ENCODE data around the gene KCTD10. TPM values are rescaled to one million over a fixed set of nuclear protein-coding genes. Genes with fewer than 3 reads are reported as not detected.
"Not testable (repeated sequence)": the region's sequence is repeated elsewhere in the genome, so short reads cannot be mapped to it uniquely, and the experiment has no call there.

The KCTD10 gene
- total RNA-seq, 2 experiments from 2014 or later, result 35.7 to 38.8 TPM

GRCh38 chr12:109443794-109444193 lies 33.3 kb downstream of the KCTD10 start:
- ChIA-PET POLR2A (no interaction called here), CTCF (interaction anchor here (1.4 to 2.7 kb wide), 3 partner anchors 11 to 75 kb away, joined by 4 to 15 read pairs (median 5); no protein-coding TSS in a partner anchor)
- DNase-seq (no peak), ATAC-seq (no peak)
- H3K36me3 Mint-ChIP-seq (ENCODE audit: low read depth), result no peaks in the 10 kb centered on the region
- H3K27me3 Mint-ChIP-seq (ENCODE audit: low read depth), result no peaks in the 10 kb centered on the region
- no peaks in the 10 kb centered on the region for H3K9me3 Mint-ChIP-seq (ENCODE audit: insufficient read depth)
- no peak overlapping the region for H3K27ac Mint-ChIP-seq
- H3K4me1 Mint-ChIP-seq (ENCODE audit: low read depth), result no peaks in the 10 kb centered on the region
- no peak overlapping the region for H3K4me3 Mint-ChIP-seq

GRCh38 chr12:109440851-109441490 lies 36.1 kb downstream of the KCTD10 start:
- no peaks in the 10 kb centered on the region for H3K4me1 Mint-ChIP-seq (ENCODE audit: low read depth)
- DNase-seq (no peak), ATAC-seq (no peak)
- ChIA-PET POLR2A (no interaction called here), CTCF (no interaction called here)
- H3K27me3 Mint-ChIP-seq (ENCODE audit: low read depth), result no peaks in the 10 kb centered on the region
- H3K9me3 Mint-ChIP-seq (ENCODE audit: insufficient read depth), result no peaks in the 10 kb centered on the region
- no peak overlapping the region for H3K4me3 Mint-ChIP-seq
- H3K27ac Mint-ChIP-seq, result no peak overlapping the region
- no peaks in the 10 kb centered on the region for H3K36me3 Mint-ChIP-seq (ENCODE audit: low read depth)

DNA sequence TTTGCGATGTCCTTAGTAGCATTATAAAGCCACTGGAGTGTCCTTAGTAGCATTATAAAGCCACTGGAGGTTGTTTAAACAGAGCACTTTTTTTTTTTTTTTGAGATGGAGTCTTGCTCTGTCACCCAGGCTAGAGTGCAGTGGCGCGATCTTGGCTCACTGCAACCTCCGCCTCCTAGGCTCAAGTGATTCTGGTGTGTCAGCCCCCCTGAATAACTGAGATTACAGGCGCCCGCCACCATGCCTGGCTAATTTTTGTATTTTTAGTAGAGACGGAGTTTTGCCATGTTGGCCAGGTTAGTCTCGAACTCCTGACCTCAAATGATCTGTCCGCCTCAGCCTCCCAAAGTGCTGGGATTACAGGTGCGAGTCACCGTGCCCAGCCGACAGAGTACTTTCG lies 37.1 kb downstream of the KCTD10 start:
- H3K4me3 Mint-ChIP-seq; POLR2A ChIA-PET; H3K27me3 Mint-ChIP-seq (ENCODE audit: low read depth); ATAC-seq; H3K36me3 Mint-ChIP-seq (ENCODE audit: low read depth); DNase-seq; CTCF ChIA-PET; H3K9me3 Mint-ChIP-seq (ENCODE audit: insufficient read depth); H3K27ac Mint-ChIP-seq; H3K4me1 Mint-ChIP-seq (ENCODE audit: low read depth): not testable (repeated sequence)

DNA sequence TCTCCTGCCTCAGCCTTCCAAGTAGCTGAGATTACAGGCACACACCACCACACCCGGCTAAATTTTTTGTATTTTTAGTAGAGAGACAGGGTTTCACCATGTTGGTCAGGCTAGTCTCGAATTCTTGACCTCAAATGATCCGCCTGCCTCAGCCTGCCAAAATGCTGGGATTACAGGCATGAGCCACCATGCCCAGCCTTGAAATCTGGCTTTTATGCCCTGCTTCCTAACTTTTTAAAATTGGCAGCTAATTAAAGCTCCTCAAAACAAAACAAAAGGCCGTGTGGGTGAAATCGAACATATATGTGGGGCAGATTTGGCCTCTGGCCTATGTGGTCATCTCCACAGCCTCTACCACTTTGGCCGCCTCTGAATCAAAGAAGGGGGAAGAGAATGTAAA lies 37.9 kb downstream of the KCTD10 start:
- Mint-ChIP-seq H3K9me3 (ENCODE audit: insufficient read depth) (no peaks in the 10 kb centered on the region), H3K27me3 (ENCODE audit: low read depth) (no peaks in the 10 kb centered on the region), H3K36me3 (ENCODE audit: low read depth) (no peaks in the 10 kb centered on the region), H3K4me1 (ENCODE audit: low read depth) (no peaks in the 10 kb centered on the region), H3K27ac (no peak overlapping the region), H3K4me3 (no peak overlapping the region)
- DNase-seq, result no peak
- POLR2A ChIA-PET, result no interaction called here
- CTCF ChIA-PET, result no interaction called here
- ATAC-seq, result no peak

- POLR2A ChIA-PET, result no interaction called here
- Mint-ChIP-seq H3K27ac (no peak overlapping the region), H3K27me3 (ENCODE audit: low read depth) (no peaks in the 10 kb centered on the region), H3K9me3 (ENCODE audit: insufficient read depth) (no peaks in the 10 kb centered on the region), H3K4me3 (no peak overlapping the region), H3K4me1 (ENCODE audit: low read depth) (peaks cover 12% of the 10 kb centered on the region), H3K36me3 (ENCODE audit: low read depth) (no peaks in the 10 kb centered on the region)
- CTCF ChIA-PET, result interaction anchor here (1.7 to 2.1 kb wide), 2 partner anchors 9 to 42 kb away, joined by 4 to 9 read pairs; no protein-coding TSS in a partner anchor
- no peak for DNase-seq
- ATAC-seq, result no peak
These were observed 40.9 kb downstream of the KCTD10 start for GRCh38 chr12:109436188-109436560.

GRCh38 chr12:109435428-109436187 lies 41.5 kb downstream of the KCTD10 start:
- ChIA-PET POLR2A (no interaction called here), CTCF (interaction anchor here (0.9 to 2.1 kb wide), 2 partner anchors 42 to 340 kb away, joined by 3 to 4 read pairs; no protein-coding TSS in a partner anchor)
- Mint-ChIP-seq H3K9me3 (ENCODE audit: insufficient read depth) (no peaks in the 10 kb centered on the region), H3K27me3 (ENCODE audit: low read depth) (no peaks in the 10 kb centered on the region), H3K4me3 (no peak overlapping the region), H3K27ac (no peak overlapping the region), H3K4me1 (ENCODE audit: low read depth) (peaks cover 12% of the 10 kb centered on the region), H3K36me3 (ENCODE audit: low read depth) (no peaks in the 10 kb centered on the region)
- DNase-seq (no peak), ATAC-seq (no peak)

- H3K9me3 Mint-ChIP-seq (ENCODE audit: insufficient read depth), result no peaks in the 10 kb centered on the region
- no peak overlapping the region for H3K27ac Mint-ChIP-seq
- ChIA-PET POLR2A (no interaction called here), CTCF (interaction anchor here (0.7 to 2.4 kb wide), 7 partner anchors 29 to 341 kb away, joined by 3 to 6 read pairs (median 4); partner anchors contain the start of genes KCTD10 and UBE3B)
- H3K4me1 Mint-ChIP-seq (ENCODE audit: low read depth), result peaks cover 12% of the 10 kb centered on the region
- H3K27me3 Mint-ChIP-seq (ENCODE audit: low read depth), result no peaks in the 10 kb centered on the region
- no peak for ATAC-seq
- no peak for DNase-seq
- no peak overlapping the region for H3K4me3 Mint-ChIP-seq
- no peaks in the 10 kb centered on the region for H3K36me3 Mint-ChIP-seq (ENCODE audit: low read depth)
These were observed 42.5 kb downstream of the KCTD10 start for GRCh38 chr12:109434582-109434981.

DNA sequence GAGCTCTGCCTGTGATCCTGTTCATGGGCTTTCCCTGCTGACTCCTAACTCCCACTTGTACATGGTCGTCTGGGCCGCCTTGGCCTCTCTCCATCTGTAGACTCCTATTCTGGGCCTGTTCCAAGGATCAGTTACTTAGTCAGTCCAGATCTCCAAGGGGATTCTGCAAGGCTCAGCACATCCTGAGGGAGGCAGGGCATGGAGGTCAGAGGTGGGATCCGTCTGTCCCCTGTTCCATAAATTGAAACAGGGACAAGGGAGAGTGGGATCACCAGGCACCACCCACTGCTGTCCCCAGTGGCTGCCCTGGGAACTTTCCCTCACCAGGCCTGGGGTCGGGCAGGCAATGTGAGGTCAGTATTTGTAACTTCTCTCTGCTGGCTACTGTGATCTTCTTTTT lies 43.5 kb downstream of the KCTD10 start:
- ChIA-PET POLR2A (no interaction called here), CTCF (interaction anchor here (0.6 to 2.4 kb wide), 38 partner anchors 10 to 412 kb away, joined by 3 to 23 read pairs (median 4); partner anchors contain the start of genes KCTD10 and UBE3B)
- ATAC-seq (peak; percentile 43), DNase-seq (no peak)
- Mint-ChIP-seq H3K4me3 (no peak overlapping the region), H3K9me3 (ENCODE audit: insufficient read depth) (no peaks in the 10 kb centered on the region), H3K27ac (peak overlapping the region; percentile 58), H3K4me1 (ENCODE audit: low read depth) (peaks cover 12% of the 10 kb centered on the region), H3K27me3 (ENCODE audit: low read depth) (no peaks in the 10 kb centered on the region), H3K36me3 (ENCODE audit: low read depth) (no peaks in the 10 kb centered on the region)

DNA sequence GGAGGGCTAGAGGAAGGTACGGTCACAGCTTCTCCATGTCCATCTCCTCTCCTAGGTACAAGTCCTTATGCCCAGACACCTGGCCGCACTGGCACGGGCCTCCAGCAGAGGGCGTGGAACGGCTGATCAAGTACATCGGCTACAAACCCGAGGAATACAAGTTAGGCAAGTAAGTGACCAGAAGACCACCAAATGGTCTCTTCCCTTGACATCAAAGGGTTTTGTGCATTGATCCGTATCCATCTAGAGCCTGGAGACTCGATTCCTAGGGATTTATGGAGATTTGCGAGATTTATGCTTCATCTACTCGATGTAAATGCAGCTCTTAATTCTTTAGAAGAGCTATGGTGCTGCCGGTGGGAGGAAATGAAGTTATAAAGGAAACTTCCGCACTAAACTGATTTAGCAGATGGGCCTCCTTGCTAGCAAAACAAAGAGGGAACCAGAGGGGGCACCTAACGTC lies 44.2 kb downstream of the KCTD10 start:
- H3K4me3 Mint-ChIP-seq, result peak overlapping the region; percentile 16
- no peaks in the 10 kb centered on the region for H3K9me3 Mint-ChIP-seq (ENCODE audit: insufficient read depth)

DNA sequence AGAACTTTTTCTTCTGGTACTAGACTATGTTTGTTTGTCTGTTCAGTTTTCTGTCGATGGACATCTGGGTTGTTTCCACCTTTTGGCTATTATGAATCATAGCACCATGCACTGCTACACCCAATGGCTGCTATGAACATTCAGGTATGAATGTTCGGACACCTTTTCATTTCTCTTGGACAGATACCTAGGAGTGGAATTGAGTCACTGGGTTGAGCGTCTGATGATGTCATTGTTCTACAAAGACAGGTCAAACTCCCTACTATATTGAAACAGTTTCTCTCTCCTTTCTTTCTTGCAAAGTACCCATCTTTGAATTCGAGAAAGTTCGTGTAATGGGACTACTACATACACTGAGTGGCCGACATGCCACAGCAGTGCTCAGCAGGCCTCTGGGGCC lies 44.7 kb downstream of the KCTD10 start:
- Mint-ChIP-seq H3K4me3 (no peak overlapping the region), H3K27me3 (ENCODE audit: low read depth) (no peaks in the 10 kb centered on the region), H3K4me1 (ENCODE audit: low read depth) (peaks cover 12% of the 10 kb centered on the region), H3K9me3 (ENCODE audit: insufficient read depth) (no peaks in the 10 kb centered on the region), H3K36me3 (ENCODE audit: low read depth) (no peaks in the 10 kb centered on the region), H3K27ac (no peak overlapping the region)
- ATAC-seq (no peak), DNase-seq (no peak)
- ChIA-PET POLR2A (no interaction called here), CTCF (interaction anchor here (0.8 to 2.4 kb wide), 26 partner anchors 10 to 413 kb away, joined by 3 to 23 read pairs (median 6); partner anchors contain the start of genes KCTD10 and UBE3B)

More for the DNA sequence above, 44.2 kb downstream of the KCTD10 start:
- no peaks in the 10 kb centered on the region for H3K36me3 Mint-ChIP-seq (ENCODE audit: low read depth)
- peak overlapping the region; percentile 58 for H3K27ac Mint-ChIP-seq
- H3K27me3 Mint-ChIP-seq (ENCODE audit: low read depth), result no peaks in the 10 kb centered on the region
- peak; percentile 88 for DNase-seq
- peaks cover 12% of the 10 kb centered on the region for H3K4me1 Mint-ChIP-seq (ENCODE audit: low read depth)
- peak; percentile 85 for ATAC-seq
- ChIA-PET CTCF (interaction anchor here (0.6 to 2.4 kb wide), 41 partner anchors 10 to 412 kb away, joined by 3 to 23 read pairs (median 4); partner anchors contain the start of genes KCTD10 and UBE3B), POLR2A (no interaction called here)

- H3K9me3 Mint-ChIP-seq (ENCODE audit: insufficient read depth), result no peaks in the 10 kb centered on the region
- no peaks in the 10 kb centered on the region for H3K36me3 Mint-ChIP-seq (ENCODE audit: low read depth)
- peaks cover 12% of the 10 kb centered on the region for H3K4me1 Mint-ChIP-seq (ENCODE audit: low read depth)
- ChIA-PET POLR2A (no interaction called here), CTCF (interaction anchor here (1.4 kb wide), 1 partner anchor 275 kb away, joined by 3 read pairs; no protein-coding TSS in a partner anchor)
- H3K4me3 Mint-ChIP-seq, result no peak overlapping the region
- no peak for ATAC-seq
- no peaks in the 10 kb centered on the region for H3K27me3 Mint-ChIP-seq (ENCODE audit: low read depth)
- DNase-seq, result no peak
- no peak overlapping the region for H3K27ac Mint-ChIP-seq
These were observed 46.9 kb downstream of the KCTD10 start for GRCh38 chr12:109430244-109430643.

- H3K27ac Mint-ChIP-seq; POLR2A ChIA-PET; H3K4me3 Mint-ChIP-seq; H3K9me3 Mint-ChIP-seq (ENCODE audit: insufficient read depth); H3K36me3 Mint-ChIP-seq (ENCODE audit: low read depth); H3K27me3 Mint-ChIP-seq (ENCODE audit: low read depth); DNase-seq; ATAC-seq: not testable (repeated sequence)
- H3K4me1 Mint-ChIP-seq (ENCODE audit: low read depth), result peaks cover 12% of the 10 kb centered on the region
- CTCF ChIA-PET, result interaction anchor here (0.6 to 2.4 kb wide), 13 partner anchors 10 to 416 kb away, joined by 3 to 9 read pairs (median 3); partner anchors contain the start of genes KCTD10 and UBE3B
These were observed 48.3 kb downstream of the KCTD10 start for GRCh38 chr12:109428804-109429203.
